Heart left ventricle (tissue), 16 donors: Measurements from ENCODE around the gene ATG3. TPM values are rescaled to one million over a fixed set of nuclear protein-coding genes. Genes with fewer than 3 reads are reported as not detected.

ENCODE experiments used
- ATAC-seq, 4 donors: fragments of 200-7000 bp; cut with Tn5 transposase; one replicate each; pipeline ENCODE4 v1.9.1; 2020 to 2022; ENCODE audit warnings: moderate library complexity in 4 of 4, mild to moderate bottlenecking in 3 of 4, moderate number of reproducible peaks in 1 of 4
- DNase-seq, 5 donors: peaks; one replicate each; pipeline ENCODE4 v3.0.0-alpha.2; 2020
- H3K27ac ChIP-seq, 12 donors: fragments of 200-600 bp; sonication (generic) in 4 of 12; one replicate each; pipeline versions ENCODE4 v1.5.0 to v1.8.0; 2016 to 2022; ENCODE audit warnings: mild to moderate bottlenecking in 2 of 12
- H3K27me3 ChIP-seq, 9 donors: fragments of 200-600 bp; sonication (generic) in 2 of 9; one replicate each; pipeline versions ENCODE4 v1.5.1 to v1.8.0; 2016 to 2022; ENCODE audit warnings: mild to moderate bottlenecking in 3 of 9
- H3K36me3 ChIP-seq, 9 donors: fragments of 200-600 bp; sonication (generic) in 2 of 9; one replicate each; pipeline versions ENCODE4 v1.5.0 to v1.8.0; 2018 to 2022; ENCODE audit warnings: mild to moderate bottlenecking in 2 of 9
- H3K4me1 ChIP-seq, 12 donors: fragments of 200-600 bp; sonication (generic) in 4 of 12; one replicate each; pipeline versions ENCODE4 v1.5.0 to v1.8.0; 2016 to 2022; ENCODE audit warnings: mild to moderate bottlenecking in 3 of 12
- H3K4me3 ChIP-seq, 12 donors: fragments of 200-600 bp; sonication (generic) in 4 of 12; one replicate each; pipeline versions ENCODE4 v1.5.0 to v1.8.0; 2017 to 2022; ENCODE audit warnings: mild to moderate bottlenecking in 9 of 12, moderate library complexity in 4 of 12
- H3K9me3 ChIP-seq, 12 donors: fragments of 200-600 bp; sonication (generic) in 4 of 12; one replicate each; pipeline versions ENCODE4 v1.5.0 to v1.8.0; 2016 to 2022; ENCODE audit warnings: mild to moderate bottlenecking in 1 of 12
- CTCF ChIP-seq, 12 donors: fragments of 200-600 bp; sonication (generic) in 4 of 12; IDR thresholded peaks; one replicate each; pipeline versions ENCODE4 v1.5.0 to v1.8.0; 2018 to 2022; ENCODE audit warnings: antibody characterized with exemption in 12 of 12, mild to moderate bottlenecking in 5 of 12
- POLR2A ChIP-seq, 2 donors: fragments of 450-650 bp; IDR thresholded peaks; one replicate each; pipeline ENCODE4 v1.6.1; 2017; ENCODE audit warnings: antibody characterized with exemption in 2 of 2, mild to moderate bottlenecking in 2 of 2, moderate library complexity in 2 of 2
- WGBS, 4 donors: extraction: QIAGEN DNeasy Blood & Tissue Kit in 2 of 4; methylation state at CpG; one replicate each; pipeline versions ENCODE4 v1.1.5 to v1.1.7; 2013 to 2018; 5-methylcytosine and 5-hydroxymethylcytosine counted together
- intact Hi-C, 10 donors: fragments of 100-400 bp; cut with DNase I; formaldehyde crosslinking; loops; one replicate each; pipeline versions ENCODE4 v1.11.1 to v1.14.2; 2022
- long read RNA-seq, 3 donors: library from polyadenylated mRNA; unstranded; transcript quantifications; one replicate each; pipeline ENCODE4 v2.0.0, GENCODE V29; 2020 to 2021
- polyA plus RNA-seq, 2 donors: library from polyadenylated mRNA; stranded (reverse); fragments of 200-250 nt; gene quantifications; one replicate each; pipeline ENCODE4 v1.2.3, GENCODE V29; 2013
- total RNA-seq, 9 donors: library from RNA; depleted of rRNA in 2 of 9; stranded (reverse); fragments of >200 nt in 2 of 9; fragmentation: NEBNext Ultra II Directional in 3 of 9; extraction: Animal tissue kit (Norgen Biotek cat#: 25700) in 3 of 9; gene quantifications; one replicate each; pipeline versions ENCODE4 v1.1.0 to v1.2.4, GENCODE V29; 2016 to 2023
- donor health status: ischemic (EF 13 %, LVEDD 7.1; RV severe dilation, severe dysfunction).
- donor health status: healthy with polysubstance abuse.
- donor health status: DM: no; HTN: yes; CAD: no.
- donor health status: DM: no; HTN: no; CAD: no.
- donor health status: ischemic (EF 25% LVEDD 6.9; RV normal size, moderate dysfunction).
- donor health status: ischemic (EF 25% LVEDD 5.7; RV mildly dilated, moderate dysfunction).
- donor health status: healthy.
- donor health status: DM: yes; HTN: yes; CAD: no.
- donor health status: ischemic (EF 35%, LVEDD 5.7; RV mildly dilated, moderate dysfunction).
- donor health status: nonischemic (EF 11% LVEDD 7.7; RV severe dilation, severe dysfunction).
- donor health status: DM: yes; HTN: yes; CAD: no.
- donor health status: PGD.
- donor health status: ischemic (EF 29% LVEDD 5.4; RV normal size, mild dysfunction).
- donor health status: nonischemic (EF 23%, LVEDD 6.1; RV moderate dilation, normal function).

Gene ATG3
- 10 to 100 TPM; 36.0 to 62.3 (median 47.2) TPM for total RNA-seq
- polyA plus RNA-seq, result 10 to 100 TPM; 20.1 to 75.9 TPM
- long read RNA-seq, donor 1, transcript ATG3-201 (12 exons, 1,570 nt), result major isoform, 66 of 73 reads
- long read RNA-seq, donor 1, partial matches to known transcripts, result 0 of 73 reads
- long read RNA-seq, donor 1, other reads (novel, unspliced or antisense), result 4 of 73 reads
- long read RNA-seq, donor 2, transcript ATG3-202 (11 exons, 3,010 nt), result minor isoform, 6 of 199 reads
- long read RNA-seq, donor 2, transcript ATG3-201 (12 exons, 1,570 nt), result major isoform, 185 of 199 reads
- long read RNA-seq, donor 2, partial matches to known transcripts, result 0 of 199 reads
- long read RNA-seq, donor 2, other reads (novel, unspliced or antisense), result 6 of 199 reads
- long read RNA-seq, donor 3, transcript ATG3-201 (12 exons, 1,570 nt), result major isoform, 61 of 68 reads
- long read RNA-seq, donor 3, partial matches to known transcripts, result 1 of 68 reads
- long read RNA-seq, donor 3, other reads (novel, unspliced or antisense), result 2 of 68 reads

GRCh38 chr3:112561734-112562529 lies at the start of gene ATG3, which contains the start of gene SLC35A5:
Gene ATG3 (minus strand): TSS chr3:112561962. CDS start chr3:112561528, 434 bp downstream.
Gene SLC35A5 (plus strand): TSS chr3:112562045. CDS start chr3:112563404, 1,359 bp downstream.
- TF ChIP-seq POLR2A (IDR thresholded peaks at IDR 0.05) (peak in 1 of 2 donors; percentile 65), CTCF (IDR thresholded peaks at IDR 0.05) (peak in 3 of 12 donors; percentile 12 to 20 (median 13))
- Histone ChIP-seq H3K4me3 (peak within 1 kb of the TSS; percentile 68 to 95 (median 84)), H3K9me3 (no peaks in the 10 kb centered on the region), H3K27ac (peak within 1 kb of the TSS; percentile 86 to 100 (median 96)), H3K4me1 (peaks cover 3 to 51% (median 30%) of the 10 kb centered on the region in 12 donors), H3K27me3 (no peaks in the 10 kb centered on the region), H3K36me3 (peaks cover 0 to 34% (median 18%) of the 10 kb centered on the region in 9 donors)
- intact Hi-C loops, result loop anchor here in 2 of 10 donors (10.0 kb wide), 2 partner anchors 433 to 453 kb away; partner anchors contain the start of gene GTPBP8 (in 1 of the 2)
- ATAC-seq (peak; percentile 97 to 98 (median 97)), DNase-seq (peak; percentile 98 to 99 (median 99))
- WGBS, 4 donors, result 0% methylated on average over 43 to 58 of the region's 58 CpGs

- WGBS, 4 donors, result 78 to 92% (median 85%) methylated on average over 3 of the region's 3 CpGs
- H3K27ac ChIP-seq, result no peak overlapping the region
- intact Hi-C loops, result no loop called here
- peaks cover 0 to 18% (median 7%) of the 10 kb centered on the region in 12 donors for H3K4me1 ChIP-seq
- H3K27me3 ChIP-seq, result no peaks in the 10 kb centered on the region
- H3K9me3 ChIP-seq, result no peaks in the 10 kb centered on the region
- DNase-seq, result no peak
- no peak for ATAC-seq
- peaks cover 0 to 90% (median 2%) of the 10 kb centered on the region in 9 donors for H3K36me3 ChIP-seq
- no peak overlapping the region for H3K4me3 ChIP-seq
- TF ChIP-seq CTCF (IDR thresholded peaks at IDR 0.05) (no peak), POLR2A (IDR thresholded peaks at IDR 0.05) (no peak)
These were observed 48.4 kb upstream of the ATG3 start for GRCh38 chr3:112610121-112610520.

GRCh38 chr3:112607863-112608262 lies 46.1 kb upstream of the ATG3 start:
- H3K27me3 ChIP-seq, result no peaks in the 10 kb centered on the region
- no peaks in the 10 kb centered on the region for H3K9me3 ChIP-seq
- no peak for TF ChIP-seq POLR2A (IDR thresholded peaks at IDR 0.05)
- no peak overlapping the region for H3K4me3 ChIP-seq
- peaks cover 0 to 29% (median 8%) of the 10 kb centered on the region in 12 donors for H3K4me1 ChIP-seq
- no peak for ATAC-seq
- no peak overlapping the region for H3K27ac ChIP-seq
- intact Hi-C loops, result no loop called here
- H3K36me3 ChIP-seq, result peaks cover 0 to 90% (median 0%) of the 10 kb centered on the region in 9 donors
- no peak for DNase-seq

GRCh38 chr3:112606098-112606497 lies 44.3 kb upstream of the ATG3 start:
- ATAC-seq, result no peak
- Histone ChIP-seq H3K27ac (no peak overlapping the region), H3K36me3 (peaks cover 0 to 91% (median 0%) of the 10 kb centered on the region in 9 donors), H3K4me3 (no peak overlapping the region), H3K4me1 (peaks cover 0 to 17% (median 0%) of the 10 kb centered on the region in 12 donors), H3K27me3 (no peaks in the 10 kb centered on the region), H3K9me3 (no peaks in the 10 kb centered on the region)
- 86 to 91% (median 89%) methylated on average over 2 of the region's 2 CpGs for WGBS, 4 donors
- intact Hi-C loops, result no loop called here
- DNase-seq, result no peak
- no peak for TF ChIP-seq POLR2A (IDR thresholded peaks at IDR 0.05)
- no peak for TF ChIP-seq CTCF (IDR thresholded peaks at IDR 0.05)
